ENCODE data around the gene TIGD6. TPM values are rescaled to one million over a fixed set of nuclear protein-coding genes. Genes with fewer than 3 reads are reported as not detected.
"Not testable (repeated sequence)": the region's sequence is repeated elsewhere in the genome, so short reads cannot be mapped to it uniquely, and the experiment has no call there.

Gene TIGD6
- total RNA-seq, 5 donors from 2014 or later (not counting 1 experiment from before 2014, with no cell fraction given), result 1.7 to 4.5 (median 4.0) TPM

DNA sequence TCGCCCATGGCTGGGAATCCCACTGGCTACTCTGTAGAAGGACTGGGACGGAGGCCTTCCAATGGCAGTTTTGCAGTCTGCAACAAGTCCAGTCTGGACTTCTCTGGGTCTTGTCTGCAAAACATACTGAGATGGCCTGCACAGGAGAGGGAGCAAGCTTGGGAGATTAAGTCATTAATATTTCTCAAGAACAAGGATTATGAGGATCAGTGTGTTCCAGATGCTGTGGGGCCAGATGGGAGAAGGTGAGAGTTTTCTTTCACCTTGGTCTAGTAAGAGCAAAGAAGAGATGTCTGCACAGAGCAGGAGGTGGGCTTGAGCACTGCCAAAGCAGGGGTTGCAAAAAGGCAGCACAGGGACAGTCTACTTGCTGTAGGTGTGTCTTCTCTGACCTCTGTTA, 55.8 kb downstream of the TIGD6 start, which contains the start of gene PDE6A:
TSS of gene PDE6A (minus strand) at position 128 of the 400 bp plus-strand sequence. CDS start at position 8, 120 bp downstream.
- H3K36me3 ChIP-seq (ENCODE audit: control insufficient read depth in 2 of 2, extremely low read depth in 1 of 2, insufficient read depth in 1 of 2, low read length in 1 of 2), result no peaks in the 10 kb centered on the region
- no peaks in the 10 kb centered on the region for H3K4me1 ChIP-seq (ENCODE audit: control insufficient read depth in 1 of 2, extremely low read depth in 1 of 2, insufficient read depth in 2 of 2, low read length in 2 of 2)
- 84% methylated on average over 2 of the region's 2 CpGs for WGBS (ENCODE audit: insufficient coverage)
- H3K9me3 ChIP-seq, result no peaks in the 10 kb centered on the region
- Mint-ChIP-seq H3K36me3 (no peaks in the 10 kb centered on the region), H3K4me1 (no peaks in the 10 kb centered on the region), H3K4me3 (no peak within 1 kb of the TSS), H3K27ac (no peak within 1 kb of the TSS), H3K27me3 (peaks cover 7% of the 10 kb centered on the region in 2 donors), H3K9me3 (no peaks in the 10 kb centered on the region)
- ChIA-PET CTCF (no interaction called here), POLR2A (no interaction called here)
- DNase-seq, result no peak
- H3K27me3 ChIP-seq (replicated peaks in 1 of 2; ENCODE audit: control insufficient read depth in 2 of 2, extremely low read depth in 1 of 2, insufficient read depth in 2 of 2, low read length in 1 of 2), result peaks cover 0 to 11% of the 10 kb centered on the region in 2 experiments
- ATAC-seq (replicated peaks in 1 of 4), result no peak
- no peak within 1 kb of the TSS for H3K4me3 ChIP-seq (ENCODE audit: control insufficient read depth in 1 of 2, extremely low read depth in 1 of 2, low read length in 1 of 2)
- H3K27ac ChIP-seq (ENCODE audit: low read length), result no peak within 1 kb of the TSS

DNA sequence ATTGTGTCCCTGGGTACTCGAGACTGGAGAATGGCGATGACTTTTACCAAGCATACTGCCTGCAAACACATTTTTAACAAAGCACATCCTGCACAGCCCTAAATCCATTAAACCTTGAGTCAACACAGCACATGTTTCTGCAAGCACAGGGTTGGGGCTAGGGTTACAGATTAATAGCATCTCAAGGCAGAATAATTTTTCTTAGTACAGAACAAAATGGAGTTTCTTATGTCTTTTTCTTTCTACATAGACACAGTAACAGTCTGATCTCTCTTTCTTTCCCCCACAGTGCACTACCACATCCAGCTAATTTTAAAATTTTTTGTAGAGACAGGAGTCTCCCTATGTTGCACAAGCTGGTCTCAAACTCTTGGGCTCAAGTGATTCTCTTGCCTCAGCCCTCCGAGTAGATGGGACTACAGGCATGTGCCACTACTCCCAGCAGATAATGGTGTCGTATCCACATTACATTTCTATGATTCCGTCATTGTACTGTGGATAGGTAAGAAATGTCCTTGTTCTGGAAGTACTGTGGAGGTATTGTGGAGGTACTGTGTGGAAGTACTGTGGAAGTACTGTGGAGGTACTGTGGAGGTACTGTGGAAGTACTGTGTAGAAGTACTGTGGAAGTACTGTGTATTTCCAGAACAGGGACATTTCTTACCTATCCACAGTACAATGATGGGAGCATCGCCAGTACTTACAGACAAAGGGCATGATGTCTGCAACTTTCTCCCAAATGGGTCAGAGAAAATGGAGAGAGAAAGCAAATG, 57.1 kb downstream of the TIGD6 start:
- ATAC-seq (replicated peaks in 1 of 4); H3K9me3 Mint-ChIP-seq; POLR2A ChIA-PET; H3K27ac ChIP-seq (ENCODE audit: low read length); H3K27me3 Mint-ChIP-seq; H3K4me3 ChIP-seq (ENCODE audit: control insufficient read depth in 1 of 2, extremely low read depth in 1 of 2, low read length in 1 of 2); H3K9me3 ChIP-seq; H3K36me3 ChIP-seq (ENCODE audit: control insufficient read depth in 2 of 2, extremely low read depth in 1 of 2, insufficient read depth in 1 of 2, low read length in 1 of 2); H3K4me1 ChIP-seq (ENCODE audit: control insufficient read depth in 1 of 2, extremely low read depth in 1 of 2, insufficient read depth in 2 of 2, low read length in 2 of 2); H3K36me3 Mint-ChIP-seq; CTCF ChIA-PET; H3K4me3 Mint-ChIP-seq; DNase-seq; H3K27ac Mint-ChIP-seq; H3K4me1 Mint-ChIP-seq: not testable (repeated sequence)
- peaks cover 0 to 11% of the 10 kb centered on the region in 2 experiments for H3K27me3 ChIP-seq (replicated peaks in 1 of 2; ENCODE audit: control insufficient read depth in 2 of 2, extremely low read depth in 1 of 2, insufficient read depth in 2 of 2, low read length in 1 of 2)
- WGBS (ENCODE audit: insufficient coverage), result 100% methylated on average over 1 of the region's 6 CpGs

Other genes starting within 250 kb of the TIGD6 start
- gene PDE6A, start 55.9 kb downstream of the TIGD6 start, total RNA-seq, result not detected
- gene SLC26A2, start 39.9 kb downstream of the TIGD6 start, total RNA-seq, result 10 to 100 TPM in 3 of 5 donors, 1 to 10 TPM in 2; 5.2 to 11.0 (median 10.0) TPM
- gene HMGXB3, start 85 bp upstream of the TIGD6 start, total RNA-seq, result 10 to 100 TPM; 28.9 to 35.2 (median 30.9) TPM
- gene CSF1R, start 85.9 kb upstream of the TIGD6 start, total RNA-seq, result under 1 TPM in 4 of 5 donors, not detected in 1; 0.36 to 0.95 (median 0.58) TPM
- 1 to 10 TPM in 3 of 5 donors, under 1 TPM in 2; 0.32 to 3.6 (median 1.6) TPM for gene PDGFRB, start 155.2 kb upstream of the TIGD6 start, total RNA-seq
- under 1 TPM in 1 of 5 donors, not detected in 4; 0.23 TPM for gene CDX1, start 166.1 kb upstream of the TIGD6 start, total RNA-seq
- not detected for gene SLC6A7, start 189.4 kb upstream of the TIGD6 start, total RNA-seq

Measured in T-cell (primary cell).